ENCODE data around the gene IFIT1.
A peak's percentile ranks its signal among the peaks of the same experiment; 100 is the strongest.

The IFIT1 gene

GRCh38 chr10:89368129-89368528 lies 24.3 kb upstream of the IFIT1 start:
- Histone ChIP-seq H3K4me2 (ENCODE audit: low read length) (no peak overlapping the region), H3K9me3 (ENCODE audit: control insufficient read depth, insufficient read depth, low read length) (no peaks in the 10 kb centered on the region), H3F3A (ENCODE audit: control insufficient read depth, insufficient read depth) (no peaks in the 10 kb centered on the region)

GRCh38 chr10:89369156-89370105 lies 23.0 kb upstream of the IFIT1 start:
- H3F3A ChIP-seq (ENCODE audit: control insufficient read depth, insufficient read depth) = no peaks in the 10 kb centered on the region
- no peaks in the 10 kb centered on the region for H3K9me2 ChIP-seq (replicated peaks; ENCODE audit: control insufficient read depth, low read length)
- no peaks in the 10 kb centered on the region for H3K9me3 ChIP-seq (ENCODE audit: control insufficient read depth, insufficient read depth, low read length)
- H3K4me3 ChIP-seq (ENCODE audit: low read length) = no peak overlapping the region
- no peak overlapping the region for H3K4me2 ChIP-seq (ENCODE audit: low read length)
- H4K20me1 ChIP-seq (ENCODE audit: control insufficient read depth, insufficient read depth, low read depth, low read length) = no peaks in the 10 kb centered on the region
- H3K4me1 ChIP-seq (ENCODE audit: control insufficient read depth, low read length) = no peaks in the 10 kb centered on the region
- no peaks in the 10 kb centered on the region for H3K36me3 ChIP-seq (ENCODE audit: control insufficient read depth, low read length)
- H3K27me3 ChIP-seq (ENCODE audit: control insufficient read depth, low read length) = no peaks in the 10 kb centered on the region
- TF ChIP-seq CTCF (IDR thresholded peaks at IDR 0.05; ENCODE audit: low read depth, low read length, poor library complexity, severe bottlenecking) = peak; percentile 66
- no peak for TF ChIP-seq EZH2phosphoT487 (IDR thresholded peaks at IDR 0.05; ENCODE audit: borderline replicate concordance, low read length)
- no peaks in the 10 kb centered on the region for H3K79me2 ChIP-seq (ENCODE audit: control insufficient read depth, low read length)
- no peak overlapping the region for H3K27ac ChIP-seq (ENCODE audit: low read depth, low read length)

More at GRCh38 chr10:89368129-89368528, 24.3 kb upstream of the IFIT1 start:
- no peaks in the 10 kb centered on the region for H3K4me1 ChIP-seq (ENCODE audit: control insufficient read depth, low read length)
- no peak for TF ChIP-seq EZH2phosphoT487 (IDR thresholded peaks at IDR 0.05; ENCODE audit: borderline replicate concordance, low read length)
- no peak for TF ChIP-seq CTCF (IDR thresholded peaks at IDR 0.05; ENCODE audit: low read depth, low read length, poor library complexity, severe bottlenecking)
- H4K20me1 ChIP-seq (ENCODE audit: control insufficient read depth, insufficient read depth, low read depth, low read length) = no peaks in the 10 kb centered on the region
- no peaks in the 10 kb centered on the region for H3K27me3 ChIP-seq (ENCODE audit: control insufficient read depth, low read length)
- no peaks in the 10 kb centered on the region for H3K9me2 ChIP-seq (replicated peaks; ENCODE audit: control insufficient read depth, low read length)
- no peak overlapping the region for H3K27ac ChIP-seq (ENCODE audit: low read depth, low read length)
- no peak overlapping the region for H3K4me3 ChIP-seq (ENCODE audit: low read length)
- no peaks in the 10 kb centered on the region for H3K36me3 ChIP-seq (ENCODE audit: control insufficient read depth, low read length)
- no peaks in the 10 kb centered on the region for H3K79me2 ChIP-seq (ENCODE audit: control insufficient read depth, low read length)

- Histone ChIP-seq H3K4me2 (ENCODE audit: low read length) (no peak overlapping the region), H3K4me3 (ENCODE audit: low read length) (no peak overlapping the region), H4K20me1 (ENCODE audit: control insufficient read depth, insufficient read depth, low read depth, low read length) (no peaks in the 10 kb centered on the region), H3K36me3 (ENCODE audit: control insufficient read depth, low read length) (no peaks in the 10 kb centered on the region), H3F3A (ENCODE audit: control insufficient read depth, insufficient read depth) (no peaks in the 10 kb centered on the region), H3K79me2 (ENCODE audit: control insufficient read depth, low read length) (no peaks in the 10 kb centered on the region), H3K9me2 (replicated peaks; ENCODE audit: control insufficient read depth, low read length) (no peaks in the 10 kb centered on the region), H3K4me1 (ENCODE audit: control insufficient read depth, low read length) (no peaks in the 10 kb centered on the region), H3K9me3 (ENCODE audit: control insufficient read depth, insufficient read depth, low read length) (no peaks in the 10 kb centered on the region), H3K27ac (ENCODE audit: low read depth, low read length) (no peak overlapping the region), H3K27me3 (ENCODE audit: control insufficient read depth, low read length) (no peaks in the 10 kb centered on the region)
- no peak for TF ChIP-seq EZH2phosphoT487 (IDR thresholded peaks at IDR 0.05; ENCODE audit: borderline replicate concordance, low read length)
- no peak for TF ChIP-seq CTCF (IDR thresholded peaks at IDR 0.05; ENCODE audit: low read depth, low read length, poor library complexity, severe bottlenecking)
Measured at GRCh38 chr10:89371079-89371478, 21.3 kb upstream of the IFIT1 start.

Data from DOHH2 (cell line).